Stimulated activated CD8-positive, alpha-beta memory T cell treated with anti-CD3 and anti-CD28 coated beads, Interleukin-15, amount 100 ng/mL, for 24 hours (primary cell): ENCODE results near the gene KCNF1.

ENCODE experiments used
- DNase-seq: peaks from one replicate; pipeline ENCODE4 v3.0.0-alpha.2; 2020; ENCODE audit warnings: low read depth

The KCNF1 gene

DNA sequence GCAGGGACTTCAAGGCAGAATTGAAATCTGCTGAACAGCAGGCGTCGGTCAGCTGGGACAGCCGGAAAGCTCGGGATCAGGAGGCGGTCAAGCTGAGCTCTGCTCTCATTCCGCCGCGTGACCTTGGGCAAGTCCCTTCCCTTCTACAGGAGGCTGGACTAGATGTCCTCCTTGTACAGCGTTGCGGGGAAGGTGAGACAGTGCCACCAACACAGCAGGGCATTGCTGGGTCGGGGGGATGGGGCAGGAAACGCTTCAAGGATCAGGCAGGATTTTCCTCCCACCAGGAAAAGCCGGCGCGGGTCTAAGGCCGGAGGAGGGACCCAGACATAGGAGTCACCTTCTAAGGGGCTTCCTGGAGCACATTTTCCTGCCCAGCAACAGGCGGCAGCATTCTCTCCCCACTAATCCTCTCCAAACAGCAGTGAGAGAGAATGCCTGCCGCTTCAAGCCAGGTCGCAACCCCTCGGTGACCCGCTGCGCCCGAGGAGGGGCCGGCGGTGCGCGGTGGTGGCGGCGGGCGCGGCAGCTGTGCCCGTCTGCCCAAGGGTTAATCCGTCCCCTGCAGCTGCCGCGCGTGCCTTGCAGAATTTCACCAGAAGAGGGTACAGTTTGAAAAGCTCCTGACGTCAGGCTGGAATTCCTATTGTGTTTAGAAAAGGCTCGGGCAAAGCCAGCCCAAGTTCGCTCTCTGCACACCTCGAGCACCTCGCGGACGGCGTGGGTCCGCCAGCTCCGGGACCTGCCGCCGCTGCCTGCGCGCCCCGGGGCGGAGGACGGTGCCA is at the start of gene KCNF1:
TSS of gene KCNF1 (plus strand) at position 644 of the 785 bp plus-strand sequence. CDS start 493 bp downstream, outside the sequence.
- no peak for DNase-seq

DNA sequence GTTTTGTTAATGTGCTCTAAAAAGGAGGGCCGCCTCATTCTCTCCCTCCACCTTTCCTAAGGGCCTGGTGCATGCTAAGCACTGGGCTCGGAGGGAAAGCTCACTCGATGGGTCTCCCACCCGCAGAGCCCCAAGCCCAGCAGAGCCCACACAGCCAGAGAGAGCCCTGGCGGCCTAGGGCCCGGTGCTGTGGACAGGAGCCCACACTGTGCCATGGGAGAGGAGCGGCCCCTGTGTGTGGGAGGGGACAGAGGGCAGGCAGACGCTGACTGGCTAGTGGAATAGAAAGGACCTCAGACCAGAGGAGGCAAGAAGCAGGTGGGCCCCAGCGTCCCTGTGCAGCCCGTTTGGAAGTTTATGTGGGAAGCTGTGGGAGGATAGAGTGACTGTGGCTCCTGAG is 49.4 kb upstream of the KCNF1 start:
- no peak for DNase-seq

DNA sequence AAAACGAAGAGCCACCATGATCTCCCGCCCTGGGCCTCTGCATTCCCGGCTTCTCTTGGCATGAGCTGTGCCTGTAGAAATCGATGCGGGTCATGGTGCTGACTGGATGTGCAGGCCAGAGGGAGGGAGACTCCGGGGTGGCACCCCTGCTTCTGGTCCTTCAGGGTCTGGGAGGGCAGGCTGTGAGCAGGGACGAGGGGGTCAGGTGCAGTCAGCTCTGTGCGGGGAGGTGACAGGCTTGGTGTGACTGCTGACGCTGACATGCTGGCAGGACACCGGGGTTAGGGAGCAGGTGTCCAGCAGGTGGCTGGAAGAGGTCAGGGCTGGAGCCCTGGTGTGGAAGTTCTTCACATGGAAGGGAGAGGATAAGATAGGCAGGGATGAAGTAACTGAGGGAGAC is 48.7 kb upstream of the KCNF1 start:
- no peak for DNase-seq

- no peak for DNase-seq
Measured at GRCh38 chr2:10863837-10864236, 47.9 kb upstream of the KCNF1 start.

GRCh38 chr2:10864251-10864650 is 47.5 kb upstream of the KCNF1 start:
- no peak for DNase-seq

GRCh38 chr2:10864861-10865636 is 46.7 kb upstream of the KCNF1 start:
- no peak for DNase-seq

GRCh38 chr2:10865841-10866240 is 45.9 kb upstream of the KCNF1 start:
- no peak for DNase-seq

DNA sequence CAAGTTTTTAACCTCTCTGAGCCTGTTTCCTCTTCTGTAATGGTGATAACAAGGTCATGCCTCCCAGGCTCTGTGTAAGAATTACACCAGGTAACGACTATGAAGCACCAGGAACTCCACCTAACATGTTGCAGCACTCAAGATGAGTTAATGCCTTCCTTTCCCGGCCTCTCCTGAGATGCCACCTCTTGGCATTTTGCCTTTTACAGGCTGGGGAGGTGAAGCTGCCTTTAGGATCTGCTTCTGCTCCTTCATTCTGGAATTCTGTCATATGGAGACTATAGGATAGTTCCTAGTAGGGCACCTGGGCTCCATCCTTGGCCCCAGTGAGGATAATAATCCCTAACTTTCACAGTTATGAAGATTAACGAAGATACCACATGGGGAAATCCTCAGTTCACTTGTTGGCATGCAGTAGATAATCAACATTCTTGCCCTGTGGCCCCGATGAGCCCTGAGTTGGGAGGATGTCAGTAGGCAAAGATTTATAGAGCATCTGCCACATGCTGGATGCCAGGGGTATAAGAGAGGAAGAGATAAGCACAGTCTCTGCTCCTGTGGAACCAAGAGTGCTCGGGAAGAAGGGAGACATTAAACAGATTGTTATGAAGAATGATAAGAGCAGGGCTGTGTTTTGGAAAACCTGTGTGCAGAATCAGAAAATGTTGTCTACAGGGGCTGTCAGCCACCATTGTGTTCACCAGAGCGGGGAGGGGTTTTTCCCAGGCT is 43.9 kb upstream of the KCNF1 start:
- DNase-seq, result no peak

DNA sequence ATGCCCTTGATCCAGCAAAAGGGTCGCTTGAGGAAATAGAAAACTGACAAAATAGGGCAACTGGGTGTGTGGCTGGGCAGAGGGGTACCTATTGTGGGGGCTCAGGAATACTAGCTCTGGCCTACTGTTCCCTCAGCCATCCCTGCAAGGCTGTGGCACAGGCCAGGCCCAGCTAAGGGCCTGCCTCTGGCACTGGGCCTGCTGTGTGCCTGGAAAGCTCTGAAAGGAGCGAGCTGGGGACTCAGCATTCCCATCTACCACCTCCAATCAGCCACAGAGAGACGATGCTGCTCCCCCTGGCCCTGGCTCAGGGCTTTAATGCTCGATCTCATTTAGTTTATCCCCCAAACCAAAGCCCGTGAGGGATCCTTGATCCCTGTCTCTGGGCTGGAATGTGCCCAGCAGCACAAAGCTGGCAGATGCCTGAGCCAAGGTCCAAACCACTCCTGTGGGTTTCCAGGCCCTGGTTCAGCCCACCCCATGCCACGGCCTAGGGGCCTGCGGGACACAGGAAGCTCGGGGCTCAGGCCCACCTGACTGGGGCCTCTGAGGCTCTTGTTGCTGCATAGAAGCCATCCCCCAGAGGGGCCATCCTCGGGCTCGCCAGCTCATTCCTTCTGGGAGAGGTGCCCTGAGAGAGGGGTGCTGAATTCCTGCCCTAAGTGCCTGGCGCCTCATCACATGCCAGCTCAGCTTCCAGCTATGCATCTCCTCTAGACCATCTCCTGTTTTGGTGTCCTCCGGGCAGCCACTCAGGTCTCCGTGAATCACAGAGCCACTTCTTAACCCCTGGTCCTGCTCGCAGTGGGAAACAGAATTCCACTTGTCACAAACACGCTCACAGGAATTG is 43.0 kb upstream of the KCNF1 start:
- no peak for DNase-seq

GRCh38 chr2:10871978-10872377 is 39.8 kb upstream of the KCNF1 start:
- no peak for DNase-seq

- DNase-seq, result no peak
Measured at GRCh38 chr2:10873171-10873570, 38.6 kb upstream of the KCNF1 start.

DNA sequence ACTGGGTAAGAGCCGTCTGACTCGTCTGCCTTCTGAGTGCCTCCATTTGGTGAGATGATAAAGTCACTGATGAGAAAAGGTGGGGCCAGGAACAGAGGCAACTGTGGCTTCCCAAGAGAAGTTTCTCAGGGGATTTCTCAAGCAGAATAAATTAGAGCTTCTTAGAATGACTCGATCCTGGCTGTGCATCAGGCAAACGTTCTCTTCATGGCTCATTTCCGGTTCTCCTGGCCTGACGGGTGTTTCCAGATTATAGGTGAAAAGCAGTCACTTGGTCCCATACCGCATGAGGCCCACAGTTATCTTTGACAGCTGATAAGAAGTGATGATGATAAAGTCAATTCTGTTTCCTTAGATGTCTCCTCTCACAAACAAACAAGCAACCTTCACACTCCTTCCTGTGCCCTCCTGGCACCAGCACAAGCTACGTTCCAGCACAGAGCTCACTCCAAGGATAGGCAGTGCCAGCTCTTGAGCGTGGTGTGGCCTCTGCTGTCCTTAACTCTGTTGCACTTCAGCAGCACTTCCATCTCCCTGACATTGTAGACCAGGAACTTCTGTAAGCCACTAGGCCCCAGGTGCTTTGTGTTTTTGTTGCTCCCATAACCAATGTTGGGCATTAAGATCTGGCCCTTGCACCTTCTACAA is 37.8 kb upstream of the KCNF1 start:
- DNase-seq, result no peak

- no peak for DNase-seq
Measured at GRCh38 chr2:10875126-10875525, 36.6 kb upstream of the KCNF1 start.

DNA sequence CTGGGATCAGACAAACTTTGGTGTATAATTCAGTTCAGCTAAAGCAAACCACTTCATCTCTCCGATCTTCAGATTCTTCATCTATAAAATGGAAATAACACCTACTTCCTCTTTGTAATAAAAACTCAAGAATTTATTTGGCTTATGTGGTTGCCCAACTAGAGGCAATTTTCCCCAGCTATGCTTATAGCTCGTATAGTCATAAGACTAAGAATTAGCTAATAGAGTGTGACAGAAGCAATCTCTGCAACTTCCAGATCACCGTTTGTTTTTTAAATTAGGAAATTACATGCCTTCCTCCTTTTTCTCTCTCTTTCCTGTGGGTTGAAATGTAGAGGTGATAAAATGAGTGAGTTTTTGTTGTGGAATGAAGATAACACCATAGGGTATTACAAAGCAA is 35.3 kb upstream of the KCNF1 start:
- no peak for DNase-seq

DNA sequence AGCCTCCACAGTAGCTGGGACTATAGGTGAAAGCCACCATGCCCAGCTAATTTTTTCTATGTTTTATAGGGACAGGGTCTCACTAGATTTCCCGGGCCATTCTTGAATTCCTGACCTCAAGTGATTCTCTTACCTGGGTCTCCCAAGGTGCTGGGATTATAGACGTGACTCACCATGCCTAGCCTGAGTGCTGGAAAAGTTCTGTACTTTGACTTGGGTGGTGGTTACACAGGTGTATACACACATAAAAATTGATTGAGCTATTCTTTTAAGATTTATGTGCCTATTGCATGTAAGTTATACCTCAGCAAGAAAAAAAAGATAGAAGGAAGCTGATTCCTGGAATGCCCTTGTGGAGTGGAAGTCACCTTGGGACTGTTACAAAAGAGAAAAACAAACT is 34.8 kb upstream of the KCNF1 start:
- DNase-seq, result no peak

- no peak for DNase-seq
Measured at GRCh38 chr2:10877651-10878111, 34.1 kb upstream of the KCNF1 start.

DNA sequence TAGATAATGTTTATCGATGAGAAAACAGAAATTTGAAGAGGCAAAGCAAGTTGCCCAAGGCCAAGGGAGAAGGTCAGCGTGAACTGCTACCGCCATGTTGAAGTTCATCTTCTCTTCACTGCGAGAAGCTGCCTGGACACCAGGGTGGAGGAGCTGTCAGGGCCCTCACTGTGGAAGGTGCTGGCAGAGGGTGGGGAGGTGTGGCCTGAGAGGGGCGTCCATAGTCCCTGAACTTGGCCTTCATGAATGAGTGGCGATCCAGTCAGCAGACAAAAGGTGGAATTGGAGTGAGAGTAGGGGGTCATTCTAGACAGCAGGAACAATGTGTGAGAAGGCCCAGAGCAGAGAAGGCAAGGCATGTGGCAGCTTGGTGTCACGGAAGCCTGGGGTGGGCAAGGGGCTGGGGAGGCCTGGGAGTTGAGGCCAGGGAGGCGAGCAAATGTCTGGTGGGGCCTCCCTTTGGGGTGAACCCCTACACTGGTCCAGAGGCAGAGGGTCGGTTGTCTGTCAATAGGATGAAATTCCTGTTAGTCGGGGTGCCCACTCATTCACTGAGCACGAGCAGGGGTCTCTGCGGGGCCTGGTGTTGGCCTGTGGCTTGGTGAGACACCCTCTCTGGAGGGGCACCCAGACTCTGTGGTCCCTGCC is 33.3 kb upstream of the KCNF1 start:
- DNase-seq, result no peak

DNA sequence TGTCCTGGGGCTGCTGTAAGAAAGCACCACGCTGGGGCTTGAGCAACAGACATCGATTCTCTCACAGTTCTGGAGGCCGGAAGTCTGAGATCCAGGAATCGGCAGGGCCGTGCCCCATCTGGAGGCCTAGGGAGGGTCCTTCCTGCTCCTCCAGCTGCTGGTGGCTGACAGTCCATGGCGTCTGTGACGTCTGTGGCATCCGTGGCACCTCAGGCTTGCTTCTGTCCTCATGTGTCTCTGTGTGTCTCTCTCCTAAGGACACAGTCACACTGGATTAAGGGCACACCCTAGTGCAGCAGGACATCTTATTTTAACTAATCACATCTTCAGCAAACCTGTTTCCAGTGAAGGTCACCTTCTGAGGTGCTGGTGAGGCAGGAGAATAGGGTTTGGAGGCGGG is 32.6 kb upstream of the KCNF1 start:
- DNase-seq, result no peak

DNA sequence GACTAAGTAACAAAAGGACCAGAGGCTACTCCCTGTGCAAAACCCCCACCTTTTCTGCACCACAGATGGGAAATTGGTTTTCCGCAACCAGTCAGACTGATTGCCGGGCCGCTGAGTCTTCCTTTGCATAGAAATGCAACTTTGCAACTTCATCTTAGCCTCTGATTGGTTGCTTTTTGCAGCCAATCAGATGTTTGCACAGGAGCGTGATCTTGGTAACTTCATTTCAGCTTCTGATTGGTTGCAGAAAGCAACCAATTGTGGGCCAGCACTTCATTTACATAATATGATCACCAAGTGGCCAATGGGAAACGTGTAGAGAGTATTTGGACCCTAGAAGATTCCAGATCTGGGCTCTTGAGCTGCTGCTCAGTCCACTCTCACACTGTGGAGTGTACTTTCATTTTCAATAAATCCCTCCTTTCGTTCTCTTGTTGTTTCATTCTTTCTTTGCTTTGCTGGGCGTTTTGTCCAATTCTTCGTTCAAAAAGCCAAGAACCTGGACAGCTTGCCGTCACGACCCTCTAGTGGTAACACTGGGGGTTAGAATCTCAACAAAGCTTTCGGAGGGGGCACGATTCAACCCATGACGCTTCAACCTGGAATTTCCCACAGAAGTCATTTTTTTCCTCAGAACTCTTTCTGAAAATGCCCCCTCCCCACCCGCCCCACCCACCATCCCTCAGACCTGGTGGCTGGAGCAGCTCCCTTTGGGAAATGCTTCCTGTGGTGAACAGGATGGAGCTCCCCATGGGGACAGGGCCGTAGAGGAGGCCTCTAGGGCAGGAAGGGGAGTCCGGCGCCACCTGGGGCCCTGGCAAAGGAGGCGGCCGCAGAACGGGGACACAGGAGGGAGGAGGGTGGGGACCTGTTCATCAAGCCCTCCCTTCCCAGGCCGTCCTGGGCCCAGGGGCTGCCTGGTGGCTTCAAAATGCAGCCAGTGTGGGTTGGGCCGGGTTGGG is 31.8 kb upstream of the KCNF1 start:
- no peak for DNase-seq
